GM18508 (cell line): Measurements from ENCODE around the gene LITAF.

ENCODE experiments used
- ATAC-seq: cut with Tn5 transposase; IDR thresholded peaks from one replicate; pipeline ENCODE4 v1.9.1; 2021; ENCODE audit warnings: moderate number of reproducible peaks; ENCODE audit not compliant: insufficient read depth, unreplicated experiment

LITAF gene

DNA sequence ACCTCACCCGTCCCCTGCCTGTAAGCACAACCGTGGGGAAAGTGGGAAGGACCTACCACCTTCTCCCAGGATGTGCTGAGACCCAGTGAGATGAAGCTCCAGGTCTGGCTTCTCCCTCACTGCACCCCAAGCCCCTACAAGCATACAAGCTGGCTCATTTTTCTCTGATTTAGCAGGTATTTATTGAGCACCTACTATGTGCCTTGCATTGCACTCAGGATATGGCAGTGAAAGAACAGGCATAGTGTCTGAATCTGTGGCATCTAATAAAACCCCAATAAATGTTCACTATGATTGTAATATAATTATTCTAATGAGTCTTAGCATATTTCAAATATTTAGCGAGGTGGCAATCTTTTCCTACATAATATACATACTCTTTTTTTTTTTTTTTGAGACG, 84.5 kb downstream of the LITAF start:
- no peak for ATAC-seq

DNA sequence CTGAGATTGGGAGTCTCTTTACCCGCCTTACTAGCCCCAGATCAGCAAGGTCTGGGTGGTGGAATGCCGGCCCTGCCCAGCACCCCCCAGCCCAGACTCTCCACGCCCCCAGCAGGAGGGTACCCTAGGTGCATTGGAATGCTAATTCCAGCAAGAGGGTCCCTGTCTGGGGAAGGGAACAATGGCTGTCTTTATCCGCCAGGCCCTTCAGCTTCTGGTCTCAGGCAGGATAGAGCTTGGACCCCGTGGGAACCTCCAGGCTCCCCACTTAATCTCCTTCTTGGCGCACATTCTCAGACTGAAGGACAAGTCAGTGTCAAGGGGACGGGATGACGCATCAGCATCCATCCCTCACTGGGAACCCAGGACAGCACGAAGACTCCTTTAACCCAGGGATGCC, 85.1 kb downstream of the LITAF start:
- ATAC-seq: no peak

DNA sequence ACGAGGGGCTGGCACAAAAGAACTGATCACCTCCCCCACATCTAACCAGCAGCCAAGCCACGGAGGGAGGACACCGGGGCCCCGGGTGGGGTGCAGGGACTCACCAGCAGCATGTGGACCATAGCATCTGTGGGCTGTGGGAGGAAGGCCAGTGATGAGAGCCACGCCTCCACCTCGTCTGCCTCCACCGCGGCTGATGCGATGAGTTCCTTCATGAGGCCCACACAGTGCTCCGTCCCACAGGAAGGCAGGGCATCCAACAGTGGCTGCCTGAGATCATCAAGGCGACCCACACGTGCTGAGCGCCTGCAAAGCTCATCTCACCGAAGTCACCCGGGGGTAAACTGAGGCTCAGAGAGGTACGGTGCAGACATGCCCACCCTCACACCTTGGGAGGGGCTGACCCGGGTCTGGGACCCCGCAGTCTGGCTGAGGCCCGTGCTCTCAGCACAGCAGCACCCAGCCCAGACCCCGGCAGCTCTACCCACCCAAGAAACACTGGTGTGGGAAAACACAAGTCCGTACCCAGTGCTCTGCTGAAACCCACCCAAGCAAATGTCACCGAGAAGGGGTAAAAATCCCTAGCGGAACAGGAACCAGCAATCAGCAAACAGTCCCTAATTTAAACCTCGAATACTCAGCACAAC, 85.9 kb downstream of the LITAF start:
- ATAC-seq: no peak

- no peak for ATAC-seq
These were observed 87.2 kb downstream of the LITAF start for GRCh38 chr16:11499295-11500089.

GRCh38 chr16:11498683-11499082, 88.0 kb downstream of the LITAF start:
- ATAC-seq: no peak

DNA sequence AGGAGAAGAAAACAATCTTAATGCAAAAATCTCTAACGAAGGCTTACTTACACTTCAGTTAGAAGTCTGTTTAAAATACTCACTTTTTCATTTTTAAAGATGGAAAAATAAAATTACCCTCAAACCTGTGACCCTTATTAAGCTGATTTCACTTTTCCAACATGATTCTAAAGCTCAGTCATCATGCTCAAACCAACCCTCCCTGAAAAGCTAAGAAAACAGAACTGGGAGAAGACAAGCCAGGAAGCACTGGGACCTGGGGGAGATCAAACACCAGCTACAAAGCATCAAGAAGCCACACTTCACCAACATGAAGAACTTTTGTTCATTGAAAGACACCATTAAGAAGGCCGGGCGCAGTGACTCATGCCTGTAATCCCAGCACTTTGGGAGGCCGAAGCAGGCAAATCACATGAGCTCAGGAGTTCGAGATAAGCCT, 88.8 kb downstream of the LITAF start:
- no peak for ATAC-seq
